GM21360 (cell line): ENCODE measurements around the gene ZDHHC12.
A peak's percentile ranks its signal among the peaks of the same experiment; 100 is the strongest.

ENCODE experiments used
- ATAC-seq: cut with Tn5 transposase; IDR thresholded peaks from one replicate; pipeline ENCODE4 v1.9.1; 2021; ENCODE audit warnings: mild to moderate bottlenecking, moderate library complexity; ENCODE audit not compliant: unreplicated experiment

Gene ZDHHC12

GRCh38 chr9:128688501-128689292 lies 35.2 kb downstream of the ZDHHC12 start, which contains the start of gene SET:
SET (plus strand) TSS chr9:128689222; CDS start chr9:128689583, 361 bp downstream.
- ATAC-seq: peak; percentile 71

- ATAC-seq: no peak
Measured at GRCh38 chr9:128687453-128687852, 36.5 kb downstream of the ZDHHC12 start.

- ATAC-seq: no peak
Measured at GRCh38 chr9:128685636-128686489, 38.1 kb downstream of the ZDHHC12 start.

GRCh38 chr9:128684325-128685199 lies 39.4 kb downstream of the ZDHHC12 start:
- no peak for ATAC-seq

GRCh38 chr9:128684065-128684324 lies 39.9 kb downstream of the ZDHHC12 start:
- no peak for ATAC-seq

GRCh38 chr9:128683340-128684064 lies 40.4 kb downstream of the ZDHHC12 start:
- ATAC-seq: no peak

GRCh38 chr9:128677794-128678193 lies 46.1 kb downstream of the ZDHHC12 start:
- ATAC-seq: no peak

GRCh38 chr9:128675382-128675781 lies 48.5 kb downstream of the ZDHHC12 start:
- no peak for ATAC-seq
